HG02610 (cell line): ENCODE data around the gene ALDH1L2.

Experiments
- ATAC-seq: cut with Tn5 transposase; IDR thresholded peaks from one replicate; pipeline ENCODE4 v1.9.1; 2021; ENCODE audit warnings: mild to moderate bottlenecking, moderate library complexity; ENCODE audit not compliant: unreplicated experiment

Gene ALDH1L2

GRCh38 chr12:105085501-105085900, 1.2 kb upstream of the ALDH1L2 start:
- ATAC-seq = no peak

- ATAC-seq = peak; percentile 23
Observed at GRCh38 chr12:105083551-105084105, 630 bp downstream of the ALDH1L2 start.

GRCh38 chr12:105083031-105083430, 1.2 kb downstream of the ALDH1L2 start:
- no peak for ATAC-seq

DNA sequence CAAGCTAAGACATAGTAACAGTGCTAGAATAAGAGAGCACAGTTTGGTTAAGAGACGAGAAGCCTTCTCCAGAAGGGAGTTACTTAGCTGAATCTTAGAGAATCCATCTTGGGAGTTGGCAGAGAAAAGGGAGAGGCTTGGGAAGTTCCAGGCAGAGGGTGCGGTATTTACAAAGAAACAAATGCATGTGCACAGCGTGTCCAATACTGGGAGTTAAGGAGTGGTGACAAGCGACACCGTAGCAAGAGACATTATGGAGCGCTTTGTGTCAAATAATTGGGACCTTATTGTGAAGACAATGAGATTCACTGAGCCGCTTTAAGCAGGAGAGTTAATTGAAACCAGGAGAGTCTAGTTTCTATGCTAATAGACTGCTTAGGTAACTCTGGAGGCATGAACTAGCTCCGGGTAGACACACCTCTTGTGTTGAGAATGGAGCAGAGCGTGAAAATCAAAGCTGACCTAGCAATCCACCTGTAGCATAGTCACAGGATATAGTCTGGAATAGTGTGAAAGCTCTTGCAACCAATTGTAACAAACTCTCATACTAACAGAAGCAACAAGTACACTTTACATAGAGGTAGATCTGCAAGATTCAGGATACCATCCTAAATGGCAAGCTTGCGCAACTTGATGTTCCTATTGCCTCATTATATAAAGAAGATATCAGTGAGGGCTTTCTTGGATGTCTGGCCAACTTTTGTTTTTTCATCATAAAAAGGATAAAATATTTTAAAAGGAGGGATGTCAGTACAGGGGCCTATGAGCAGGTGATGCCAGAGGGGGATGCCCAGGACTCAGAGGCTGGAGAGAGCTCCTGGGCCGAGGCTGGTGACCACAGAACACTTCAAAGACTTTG, 5.3 kb downstream of the ALDH1L2 start:
- no peak for ATAC-seq

- ATAC-seq = no peak
Observed at GRCh38 chr12:105077435-105077834, 6.8 kb downstream of the ALDH1L2 start.

DNA sequence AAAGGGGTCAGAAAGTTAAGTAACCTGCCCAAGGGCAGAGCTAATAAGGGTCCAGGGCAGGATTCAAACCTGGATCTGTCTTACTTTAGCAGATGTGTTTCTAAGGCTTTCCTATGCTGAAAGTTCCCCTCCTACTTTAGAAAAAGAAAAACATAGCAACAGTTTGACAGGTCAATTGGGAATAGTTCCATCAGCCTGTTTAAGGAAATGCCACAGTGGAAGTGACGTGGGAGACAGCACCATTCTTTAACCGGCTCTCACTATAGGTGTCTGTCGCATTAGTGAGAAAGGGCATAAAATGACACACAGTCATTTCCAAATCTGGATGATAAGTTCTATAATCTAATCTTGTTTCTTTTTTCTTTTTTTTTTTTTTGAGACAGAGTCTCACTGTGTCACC, 7.3 kb downstream of the ALDH1L2 start:
- ATAC-seq = no peak

DNA sequence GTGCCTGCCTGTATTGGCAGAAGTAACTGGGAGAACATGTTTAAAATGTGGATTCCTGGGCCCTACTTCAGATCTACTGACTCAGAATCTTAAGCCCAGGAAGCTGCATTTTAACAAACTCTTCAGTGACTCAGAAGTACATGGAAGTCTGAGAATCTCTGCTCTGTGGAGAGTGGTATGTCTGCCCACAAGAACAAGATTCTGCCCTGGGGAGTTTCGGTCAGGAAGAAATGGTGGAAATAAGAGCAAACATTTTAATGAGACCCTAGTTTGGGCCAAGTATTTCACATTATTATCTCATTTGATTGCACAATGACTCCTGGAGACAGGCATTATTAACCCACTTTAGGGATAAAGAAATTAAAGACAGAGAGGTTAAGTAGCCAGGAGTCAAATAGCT, 8.2 kb downstream of the ALDH1L2 start:
- no peak for ATAC-seq

DNA sequence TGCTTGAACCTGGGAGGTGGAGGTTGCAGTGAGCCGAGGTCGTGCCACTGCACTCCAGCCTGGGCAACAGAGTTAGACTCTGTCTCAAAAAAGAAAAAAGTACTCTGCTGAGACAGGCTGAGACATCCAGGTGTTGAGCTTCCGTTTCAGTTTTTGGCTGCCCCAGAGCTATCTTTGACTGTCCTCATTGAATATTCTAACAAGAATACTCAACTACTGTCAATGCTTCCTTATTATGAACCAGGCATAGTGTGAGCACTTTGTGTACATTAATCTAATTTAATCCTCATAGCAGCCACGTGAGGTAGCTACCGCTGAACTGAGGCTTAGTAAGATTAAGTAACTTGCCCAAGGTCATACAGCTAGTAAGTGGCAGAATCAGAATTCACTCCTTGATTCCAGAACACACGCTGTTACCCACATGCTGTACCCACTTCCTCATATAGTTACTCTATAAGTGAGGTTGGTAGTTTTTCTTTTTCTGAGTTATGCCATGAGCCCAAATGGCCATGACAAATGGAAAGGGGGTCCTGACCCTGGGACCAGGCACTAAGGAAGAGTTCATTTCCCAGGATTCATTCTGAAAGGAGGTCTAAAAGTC, 11.3 kb downstream of the ALDH1L2 start:
- ATAC-seq = no peak

GRCh38 chr12:105071981-105072380, 12.3 kb downstream of the ALDH1L2 start:
- ATAC-seq = no peak

DNA sequence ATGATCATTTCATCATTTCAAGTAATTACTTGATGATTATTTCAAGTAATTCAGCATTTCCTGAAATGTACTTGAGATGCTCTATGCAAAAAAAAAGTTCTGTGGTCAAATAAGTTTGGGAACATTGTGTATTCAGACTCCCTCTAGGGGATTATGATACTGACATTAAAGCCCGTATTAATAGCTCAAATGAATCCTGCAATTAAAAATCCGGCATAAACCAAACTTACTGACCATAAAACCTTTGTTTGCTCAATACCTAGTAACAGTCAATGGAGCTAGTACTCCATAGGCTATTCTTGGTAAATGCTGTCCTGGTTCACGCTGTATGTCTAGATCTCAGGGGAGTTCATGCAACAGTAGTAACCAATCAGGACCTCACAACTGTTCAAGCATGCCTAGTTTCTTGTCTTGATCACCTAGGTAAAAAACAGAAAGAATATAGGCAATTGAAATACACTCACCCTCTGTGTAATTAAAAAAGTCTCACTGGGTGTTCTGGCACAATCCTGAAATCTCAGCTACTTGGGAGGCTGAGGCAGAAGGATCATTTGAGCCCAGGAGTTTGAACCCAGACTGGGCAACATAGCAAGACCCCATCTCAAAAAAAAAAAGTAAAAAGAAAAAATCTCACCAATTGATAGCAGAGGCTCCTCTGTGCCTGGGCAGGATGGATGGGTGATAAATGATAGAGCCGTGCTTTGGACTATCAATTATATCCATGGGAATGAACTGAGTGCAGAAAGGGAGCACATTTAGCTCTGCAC, 14.1 kb downstream of the ALDH1L2 start:
- no peak for ATAC-seq

DNA sequence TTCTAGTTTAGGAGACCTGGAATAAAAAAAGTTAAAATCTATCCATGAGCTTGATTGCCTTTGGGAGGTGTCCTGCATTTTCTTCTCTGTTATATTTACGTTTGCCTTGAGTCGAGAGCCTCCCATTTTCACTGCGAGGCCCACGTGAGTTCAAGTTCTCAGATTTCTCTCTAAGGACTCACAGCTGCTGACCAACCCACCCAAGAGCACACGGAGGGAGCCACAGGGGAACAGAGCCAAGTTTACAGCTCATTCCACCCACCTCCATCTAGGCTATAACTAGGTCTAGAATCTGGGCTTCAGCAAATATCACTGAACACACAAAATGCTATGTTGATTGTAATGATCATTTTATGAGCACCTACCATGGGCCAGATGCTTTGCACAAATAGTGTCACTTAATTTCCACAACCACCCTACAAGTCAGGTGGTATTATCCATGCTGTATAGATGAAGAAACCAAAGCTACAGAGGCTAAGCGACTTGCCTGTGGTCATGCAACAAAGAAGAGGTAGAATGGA, 16.7 kb downstream of the ALDH1L2 start:
- ATAC-seq = no peak

- no peak for ATAC-seq
Observed at GRCh38 chr12:105064564-105065178, 19.6 kb downstream of the ALDH1L2 start.

DNA sequence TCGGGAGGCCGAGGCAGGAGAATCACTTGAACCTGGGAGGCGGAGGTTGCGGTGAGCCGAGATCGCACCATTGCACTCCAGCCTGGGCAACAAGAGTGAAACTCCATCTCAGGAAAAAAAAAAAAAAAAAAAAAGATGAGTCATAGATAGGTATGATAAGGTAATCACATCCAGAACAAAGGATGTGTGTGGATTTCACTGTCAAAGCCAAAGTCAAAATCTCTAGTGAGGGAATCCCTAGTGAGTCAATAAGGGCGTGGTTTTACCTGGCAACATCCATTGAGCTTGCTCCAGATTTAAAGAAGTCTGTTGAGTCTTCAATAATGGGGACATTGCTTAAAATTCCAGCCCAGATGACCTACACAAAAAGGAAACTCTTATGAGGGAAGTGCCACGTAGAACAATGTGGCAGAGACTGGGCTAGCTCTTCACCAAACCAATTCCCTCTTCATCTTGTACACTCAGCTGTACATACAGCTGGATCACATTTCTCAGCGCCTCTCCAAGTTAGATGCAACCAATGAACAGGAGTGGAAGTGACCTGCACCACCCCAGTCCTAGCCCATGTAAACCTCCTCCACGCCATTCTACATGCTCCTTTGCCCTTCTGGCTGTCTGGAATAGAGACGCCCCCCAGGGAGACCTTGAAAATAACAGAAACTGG, 23.4 kb downstream of the ALDH1L2 start:
- no peak for ATAC-seq

DNA sequence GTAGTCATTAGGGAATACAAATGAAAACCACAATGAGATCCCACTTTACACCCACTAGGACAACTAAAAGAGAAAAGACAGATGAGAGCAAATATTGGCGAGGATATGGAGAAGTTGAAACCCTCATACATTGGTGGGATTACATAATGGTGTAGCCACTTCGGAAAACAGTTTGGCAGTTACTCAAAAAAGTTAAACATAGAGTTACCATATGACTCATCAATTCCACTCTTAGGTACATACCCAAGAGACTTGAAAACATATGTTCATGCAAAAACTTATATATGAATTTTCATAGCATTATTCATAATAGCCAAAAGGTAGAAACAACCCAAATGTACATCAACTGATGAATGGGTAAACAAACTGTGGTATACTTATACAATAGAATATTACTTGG, 27.1 kb downstream of the ALDH1L2 start:
- no peak for ATAC-seq

DNA sequence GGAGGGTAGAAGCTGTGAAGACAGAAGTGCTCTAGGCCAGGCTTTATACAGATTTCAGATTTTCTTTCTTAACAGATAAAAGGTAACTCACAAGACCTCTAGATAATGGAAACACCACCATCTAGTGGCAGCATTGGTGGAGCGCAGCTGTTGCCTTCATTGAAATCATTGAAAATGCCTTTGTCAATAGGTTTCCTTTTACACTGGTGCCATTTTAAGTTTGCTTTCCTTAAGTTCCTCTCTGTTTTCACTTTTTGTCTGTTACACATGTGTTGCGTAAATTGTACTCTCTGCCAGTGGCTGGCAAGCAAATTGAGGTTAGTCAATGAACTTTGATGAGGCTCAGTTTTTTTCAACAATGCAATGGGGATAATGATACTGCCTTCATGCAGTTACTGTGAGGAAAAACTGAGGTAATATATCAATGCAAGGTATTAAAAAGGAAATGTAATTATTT, 31.1 kb downstream of the ALDH1L2 start:
- no peak for ATAC-seq

GRCh38 chr12:105051981-105052380, 32.3 kb downstream of the ALDH1L2 start:
- no peak for ATAC-seq

- no peak for ATAC-seq
Observed at GRCh38 chr12:105048315-105048714, 35.9 kb downstream of the ALDH1L2 start.

DNA sequence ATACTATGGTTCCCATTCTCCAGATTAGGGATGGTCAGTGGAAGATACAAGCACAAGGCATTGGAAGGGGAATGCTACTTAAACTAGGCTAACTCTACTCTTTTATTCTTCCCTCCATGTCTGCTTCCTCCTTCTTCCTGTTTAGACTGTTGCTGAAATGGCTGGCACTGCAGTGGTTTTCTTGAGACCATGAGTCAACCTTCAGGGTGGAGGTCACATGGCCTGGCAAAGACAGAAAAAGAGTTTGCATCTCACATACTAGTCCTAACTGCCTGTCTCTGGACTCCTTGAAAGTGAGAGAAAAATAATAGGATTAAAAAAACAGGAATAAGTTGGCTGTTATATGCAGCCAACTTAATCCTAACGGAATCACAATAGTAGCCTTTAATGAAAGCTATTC, 37.0 kb downstream of the ALDH1L2 start:
- no peak for ATAC-seq

- ATAC-seq = no peak
Observed at GRCh38 chr12:105041186-105041585, 43.1 kb downstream of the ALDH1L2 start.

DNA sequence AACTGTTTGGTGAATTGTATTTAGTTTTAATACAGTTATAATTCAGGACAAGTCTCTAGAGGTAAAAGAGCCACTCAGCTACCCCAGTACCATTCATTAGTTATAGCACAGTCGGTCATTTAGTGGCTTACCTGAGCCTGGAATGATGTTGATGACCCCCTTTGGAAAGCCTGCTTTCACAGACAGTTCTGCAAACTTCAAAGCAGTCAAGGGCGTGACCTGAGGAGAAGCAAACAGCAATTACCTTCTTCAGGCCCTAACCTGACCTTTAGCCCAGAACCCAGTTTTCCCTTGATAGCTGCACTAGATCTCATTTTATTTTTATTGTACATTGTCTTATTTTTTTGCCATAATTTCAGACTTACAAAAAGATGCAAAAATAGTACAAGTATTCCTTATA, 43.8 kb downstream of the ALDH1L2 start:
- ATAC-seq = no peak
